Tibial nerve (tissue), 4 donors: ENCODE data around the gene HYCC2.

Experiments used
- EP300 ChIP-seq, 2 donors: sonication (generic); formaldehyde crosslinking; IDR thresholded peaks; one replicate each; pipeline ENCODE4 v1.6.1; 2017; ENCODE audit warnings: antibody characterized with exemption in 2 of 2, mild to moderate bottlenecking in 1 of 2
- POLR2A ChIP-seq, 2 donors: fragments of 450-650 bp; IDR thresholded peaks; one replicate each; pipeline ENCODE4 v1.6.1; 2017; ENCODE audit warnings: antibody characterized with exemption in 2 of 2, mild to moderate bottlenecking in 2 of 2, moderate library complexity in 2 of 2
- TF ChIP-seq, protein P1 (sequence below), 5 experiments: fragments of 200-600 bp in 3 of 5; fragments of 450-650 bp in 2 of 5; sonication (generic) in 3 of 5; IDR thresholded peaks; one replicate each; pipeline ENCODE4 v1.5.1; 2016 to 2019; ENCODE audit warnings: antibody characterized with exemption in 5 of 5, mild to moderate bottlenecking in 3 of 5, moderate library complexity in 2 of 5

DNA sequence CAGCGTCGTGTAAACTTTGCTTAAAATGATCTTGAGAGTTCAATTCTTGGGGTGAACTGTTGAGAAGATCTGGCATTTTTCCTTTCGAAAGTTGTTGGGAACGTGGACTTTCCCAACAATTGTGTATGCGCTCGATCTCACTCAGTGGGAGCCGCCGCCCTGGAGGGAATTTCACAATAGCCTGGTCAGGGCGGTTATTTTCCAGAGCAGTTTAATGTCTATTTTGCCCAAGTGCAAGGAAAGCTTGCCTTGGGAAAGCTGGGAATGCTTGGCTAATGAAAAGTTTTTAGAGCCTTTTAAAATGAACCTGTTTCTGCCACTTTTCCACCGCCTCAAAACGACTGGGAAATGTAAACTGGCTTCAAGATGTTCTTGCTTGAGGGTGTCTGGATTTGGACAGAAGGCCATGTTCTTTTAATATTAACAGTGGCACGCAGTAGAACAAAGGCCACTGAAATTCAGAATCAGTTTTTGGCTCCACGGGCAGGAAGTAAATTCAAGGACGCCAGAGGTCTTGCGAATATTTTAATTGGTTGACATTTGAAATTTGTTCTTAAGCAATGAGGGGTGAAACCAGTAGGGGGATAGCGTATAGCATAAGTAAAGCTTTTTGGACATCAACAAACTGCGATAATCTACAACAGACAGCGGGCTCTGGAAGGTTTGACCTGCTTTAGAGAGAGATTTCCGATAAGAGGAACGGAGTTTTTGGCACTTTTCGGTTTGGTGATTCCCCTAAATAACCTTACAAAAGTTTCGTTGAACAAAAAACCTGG is 45.7 kb upstream of the HYCC2 start:
- TF ChIP-seq, protein P1, sequence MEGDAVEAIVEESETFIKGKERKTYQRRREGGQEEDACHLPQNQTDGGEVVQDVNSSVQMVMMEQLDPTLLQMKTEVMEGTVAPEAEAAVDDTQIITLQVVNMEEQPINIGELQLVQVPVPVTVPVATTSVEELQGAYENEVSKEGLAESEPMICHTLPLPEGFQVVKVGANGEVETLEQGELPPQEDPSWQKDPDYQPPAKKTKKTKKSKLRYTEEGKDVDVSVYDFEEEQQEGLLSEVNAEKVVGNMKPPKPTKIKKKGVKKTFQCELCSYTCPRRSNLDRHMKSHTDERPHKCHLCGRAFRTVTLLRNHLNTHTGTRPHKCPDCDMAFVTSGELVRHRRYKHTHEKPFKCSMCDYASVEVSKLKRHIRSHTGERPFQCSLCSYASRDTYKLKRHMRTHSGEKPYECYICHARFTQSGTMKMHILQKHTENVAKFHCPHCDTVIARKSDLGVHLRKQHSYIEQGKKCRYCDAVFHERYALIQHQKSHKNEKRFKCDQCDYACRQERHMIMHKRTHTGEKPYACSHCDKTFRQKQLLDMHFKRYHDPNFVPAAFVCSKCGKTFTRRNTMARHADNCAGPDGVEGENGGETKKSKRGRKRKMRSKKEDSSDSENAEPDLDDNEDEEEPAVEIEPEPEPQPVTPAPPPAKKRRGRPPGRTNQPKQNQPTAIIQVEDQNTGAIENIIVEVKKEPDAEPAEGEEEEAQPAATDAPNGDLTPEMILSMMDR (IDR thresholded peaks at IDR 0.05) = peak; percentile 6 to 63 (median 24)
- TF ChIP-seq POLR2A (IDR thresholded peaks at IDR 0.05) = peak in 1 of 2 donors; percentile 7
- TF ChIP-seq EP300 (IDR thresholded peaks at IDR 0.05) = peak; percentile 46 to 86
